ENCODE data around the gene CCDC71. TPM values are rescaled to one million over a fixed set of nuclear protein-coding genes. Genes with fewer than 3 reads are reported as not detected.

Gene CCDC71
- total and polyA plus RNA-seq, 2 experiments from 2014 or later: 1.9 to 44.2 TPM

- Histone ChIP-seq H3K4me3 (no peak overlapping the region), H3K9me2 (ENCODE audit: insufficient read depth) (no peaks in the 10 kb centered on the region), H3F3A (replicated peaks; ENCODE audit: low read depth) (no peaks in the 10 kb centered on the region), H3K36me3 (ENCODE audit: insufficient read depth) (no peaks in the 10 kb centered on the region), H3K27me3 (ENCODE audit: insufficient read depth) (no peaks in the 10 kb centered on the region; the same call in 1 of the 2 replicates), H2AFZ (peak overlapping the region; percentile 66; the same call in 1 of the 2 replicates), H3K4me1 (ENCODE audit: insufficient read depth) (no peaks in the 10 kb centered on the region), H4K20me1 (replicated peaks; ENCODE audit: insufficient read depth) (no peaks in the 10 kb centered on the region), H3K79me2 (replicated peaks; ENCODE audit: insufficient read depth) (no peaks in the 10 kb centered on the region), H3K27ac (ENCODE audit: low read depth) (no peak overlapping the region), H3K4me2 (no peak overlapping the region; the same call in 1 of the 2 replicates)
- Mint-ChIP-seq H3K4me1 (no peaks in the 10 kb centered on the region), H3K4me3 (no peak overlapping the region), H3K36me3 (ENCODE audit: low read depth) (no peaks in the 10 kb centered on the region), H3K27me3 (ENCODE audit: insufficient read depth, low read depth, poor library complexity) (peaks cover 5% of the 10 kb centered on the region), H3K27ac (no peak overlapping the region), H3K9me3 (peaks cover 9% of the 10 kb centered on the region)
- no peak for TF ChIP-seq ZNF114 (CRISPR knock-in tag; IDR thresholded peaks at IDR 0.05)
- DNase-seq (ENCODE audit: low spot score): no peak
- ATAC-seq: no peak
Measured at GRCh38 chr3:49198611-49199230, 32.6 kb upstream of the CCDC71 start.

- Histone ChIP-seq H4K20me1 (replicated peaks; ENCODE audit: insufficient read depth) (no peaks in the 10 kb centered on the region), H3K4me1 (ENCODE audit: insufficient read depth) (no peaks in the 10 kb centered on the region), H3K79me2 (replicated peaks; ENCODE audit: insufficient read depth) (no peaks in the 10 kb centered on the region), H3K36me3 (ENCODE audit: insufficient read depth) (no peaks in the 10 kb centered on the region), H3K4me3 (no peak overlapping the region), H3K4me2 (no peak overlapping the region), H2AFZ (no peak overlapping the region), H3F3A (replicated peaks; ENCODE audit: low read depth) (no peaks in the 10 kb centered on the region), H3K27me3 (ENCODE audit: insufficient read depth) (no peaks in the 10 kb centered on the region; the same call in 1 of the 2 replicates), H3K9me2 (ENCODE audit: insufficient read depth) (no peaks in the 10 kb centered on the region), H3K27ac (ENCODE audit: low read depth) (no peak overlapping the region)
- H3K27me3 Mint-ChIP-seq (ENCODE audit: insufficient read depth, low read depth, poor library complexity): peaks cover 5% of the 10 kb centered on the region
- DNase-seq (ENCODE audit: low spot score) (no peak), ATAC-seq (no peak)
- H3K27ac Mint-ChIP-seq: no peak overlapping the region
- H3K9me3 Mint-ChIP-seq: peaks cover 11% of the 10 kb centered on the region
- H3K36me3 Mint-ChIP-seq (ENCODE audit: low read depth): no peaks in the 10 kb centered on the region
- H3K4me1 Mint-ChIP-seq: no peaks in the 10 kb centered on the region
- no peak overlapping the region for H3K4me3 Mint-ChIP-seq
- TF ChIP-seq EZH2 (IDR thresholded peaks at IDR 0.05; ENCODE audit: low read depth, unreplicated experiment) (no peak), EZH2phosphoT487 (IDR thresholded peaks at IDR 0.05; ENCODE audit: unreplicated experiment) (no peak), POLR2AphosphoS5 (IDR thresholded peaks at IDR 0.05; ENCODE audit: low read depth) (no peak), CREB1 (CRISPR knock-in tag; IDR thresholded peaks at IDR 0.05; ENCODE audit: low read depth) (no peak), ZNF114 (CRISPR knock-in tag; IDR thresholded peaks at IDR 0.05) (no peak), NANOG (IDR thresholded peaks at IDR 0.05; ENCODE audit: borderline replicate concordance) (no peak), ZNF331 (CRISPR knock-in tag; IDR thresholded peaks at IDR 0.05; ENCODE audit: low read depth) (no peak), ZNF462 (CRISPR knock-in tag; IDR thresholded peaks at IDR 0.05) (no peak), ETS1 (IDR thresholded peaks at IDR 0.05) (no peak), CTCF (conservative IDR thresholded peaks at IDR 0.05; ENCODE audit: low read depth in 2 of 2) (no peak), JUNB (IDR thresholded peaks at IDR 0.05; ENCODE audit: unreplicated experiment) (no peak), STAT1 (IDR thresholded peaks at IDR 0.05; ENCODE audit: unreplicated experiment) (no peak)
Measured at GRCh38 chr3:49198161-49198560, 32.0 kb upstream of the CCDC71 start.

Data from GM23338 (cell line).